SK-N-MC (cell line): ENCODE data around the gene TNNC1.

Experiments used
- EZH2 ChIP-seq: fragments of 200-600 bp; sonication (generic); IDR thresholded peaks from one replicate; pipeline ENCODE4 v1.6.1; 2017; ENCODE audit warnings: antibody characterized with exemption
- POLR2AphosphoS5 ChIP-seq: IDR thresholded peaks from 2 replicates; pipeline ENCODE4 v1.6.1; 2012; ENCODE audit warnings: mild to moderate bottlenecking, low read depth, low read length, borderline replicate concordance

DNA sequence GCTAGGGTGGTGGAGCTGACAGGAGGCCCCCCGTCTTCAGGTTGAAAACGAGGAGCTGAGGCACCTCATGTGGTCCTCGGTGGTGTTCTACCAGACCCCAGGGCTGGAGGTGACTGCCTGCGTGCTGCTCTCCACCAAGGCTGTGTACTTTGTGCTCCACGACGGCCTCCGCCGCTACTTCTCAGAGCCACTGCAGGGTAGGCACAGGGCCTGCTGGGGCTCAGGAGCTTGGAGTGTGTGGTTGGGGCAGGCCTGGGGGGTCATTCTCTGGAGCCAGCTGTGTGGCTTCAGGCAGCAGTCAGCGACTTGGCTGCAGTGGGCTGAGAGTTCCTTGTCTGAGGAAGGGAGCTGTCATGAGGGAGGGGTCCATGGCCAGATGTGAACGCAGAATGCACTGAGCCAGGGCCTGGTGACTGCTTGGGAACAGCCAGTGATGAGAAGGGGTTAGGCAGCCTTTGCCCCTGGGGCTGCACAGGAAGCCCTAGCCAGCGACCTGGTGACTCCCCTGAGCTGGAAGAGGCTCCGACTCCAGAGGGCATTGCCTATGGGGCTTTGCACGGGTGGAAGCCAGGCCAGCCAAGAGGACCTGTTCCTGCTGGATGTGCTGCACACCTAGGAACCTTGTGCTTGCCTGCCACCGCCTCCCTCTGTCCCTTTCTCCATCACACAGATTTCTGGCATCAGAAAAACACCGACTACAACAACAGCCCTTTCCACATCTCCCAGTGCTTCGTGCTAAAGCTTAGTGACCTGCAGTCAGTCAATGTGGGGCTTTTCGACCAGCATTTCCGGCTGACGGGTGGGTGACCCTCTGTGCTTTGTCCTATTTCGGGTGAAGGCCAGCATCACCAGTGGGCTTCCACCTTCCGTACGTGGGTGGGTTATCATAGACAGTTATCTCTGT, 36.4 kb upstream of the TNNC1 start:
- no peak for TF ChIP-seq POLR2AphosphoS5
- no peak for TF ChIP-seq EZH2
